Lower lobe of right lung (tissue), 2 donors: ENCODE data around the gene CLPTM1L. TPM values are rescaled to one million over a fixed set of nuclear protein-coding genes. Genes with fewer than 3 reads are reported as not detected.

ENCODE experiments used
- ATAC-seq, 2 donors: fragments of 200-7000 bp; cut with Tn5 transposase; one replicate each; pipeline ENCODE4 v1.9.1; 2020 to 2022; ENCODE audit warnings: mild to moderate bottlenecking in 2 of 2, moderate library complexity in 2 of 2
- DNase-seq: peaks from one replicate; pipeline ENCODE4 v3.0.0-alpha.2; 2020
- H3K27ac ChIP-seq: fragments of 200-600 bp; one replicate; pipeline ENCODE4 v1.8.0; 2022
- H3K27me3 ChIP-seq: fragments of 200-600 bp; one replicate; pipeline ENCODE4 v1.8.0; 2022; ENCODE audit warnings: low read depth
- H3K36me3 ChIP-seq: fragments of 200-600 bp; one replicate; pipeline ENCODE4 v1.8.0; 2022; ENCODE audit warnings: mild to moderate bottlenecking
- H3K4me1 ChIP-seq: fragments of 200-600 bp; one replicate; pipeline ENCODE4 v1.8.0; 2022
- H3K4me3 ChIP-seq: fragments of 200-600 bp; one replicate; pipeline ENCODE4 v1.8.0; 2022; ENCODE audit warnings: mild to moderate bottlenecking
- H3K9me3 ChIP-seq: fragments of 200-600 bp; one replicate; pipeline ENCODE4 v1.8.0; 2022
- intact Hi-C: fragments of 100-400 bp; cut with DNase I; formaldehyde crosslinking; loops from one replicate; pipeline ENCODE4 v1.11.0; 2022
- total RNA-seq: library from RNA; stranded (reverse); fragmentation: NEBNext Ultra II Directional; extraction: Animal tissue kit (Norgen Biotek cat#: 25700); gene quantifications from one replicate; pipeline ENCODE4 v1.2.1, GENCODE V29; 2021
- TF ChIP-seq, protein P1 (sequence below): fragments of 200-600 bp; IDR thresholded peaks from one replicate; pipeline ENCODE4 v1.8.0; 2022; ENCODE audit warnings: antibody characterized with exemption, mild to moderate bottlenecking
- donor health status: DM: no; HTN: yes; CAD: no; lungs with severe emphysema.

The CLPTM1L gene
- total RNA-seq, 1 donor from 2014 or later: 135 TPM

DNA sequence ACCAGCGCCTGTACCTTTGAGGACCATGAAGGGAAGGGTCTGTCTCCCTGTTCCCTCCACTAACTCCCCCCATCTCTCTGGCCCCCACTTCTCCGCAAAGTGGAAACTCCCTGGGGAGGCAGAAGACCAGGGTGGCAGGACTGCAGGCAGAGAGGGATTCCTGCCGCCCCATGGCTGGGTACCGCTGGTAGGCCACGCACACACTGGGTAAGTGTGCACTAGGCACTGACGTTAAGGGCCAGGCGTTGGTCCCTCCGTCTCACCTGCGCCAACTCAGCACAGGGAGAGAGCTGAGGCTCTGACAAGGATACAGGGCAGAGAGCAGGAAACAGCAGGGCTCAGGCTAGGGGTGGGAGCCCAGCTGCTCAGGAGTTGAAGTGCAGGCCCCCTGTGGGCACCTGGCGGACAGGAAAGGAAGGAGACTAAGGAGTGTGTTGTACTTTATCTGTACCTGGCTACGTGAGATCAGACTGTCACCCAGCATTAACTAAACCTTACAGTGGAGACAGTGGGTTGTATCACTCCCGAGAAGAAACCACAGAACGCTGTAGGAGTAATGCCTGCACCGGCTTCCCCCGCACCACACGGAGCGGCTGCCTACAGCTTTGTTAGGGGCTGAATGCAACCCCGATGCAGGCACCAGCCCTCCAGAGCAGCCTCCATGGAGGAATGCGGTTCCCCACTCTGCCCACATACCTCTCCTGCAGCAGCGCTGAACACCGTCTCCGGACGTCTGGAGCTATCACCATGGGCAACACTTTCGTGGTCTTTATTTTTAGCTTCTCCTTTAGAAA, 34.2 kb upstream of the CLPTM1L start:
- DNase-seq: no peak
- H3K27me3 ChIP-seq: peaks cover 5% of the 10 kb centered on the region

DNA sequence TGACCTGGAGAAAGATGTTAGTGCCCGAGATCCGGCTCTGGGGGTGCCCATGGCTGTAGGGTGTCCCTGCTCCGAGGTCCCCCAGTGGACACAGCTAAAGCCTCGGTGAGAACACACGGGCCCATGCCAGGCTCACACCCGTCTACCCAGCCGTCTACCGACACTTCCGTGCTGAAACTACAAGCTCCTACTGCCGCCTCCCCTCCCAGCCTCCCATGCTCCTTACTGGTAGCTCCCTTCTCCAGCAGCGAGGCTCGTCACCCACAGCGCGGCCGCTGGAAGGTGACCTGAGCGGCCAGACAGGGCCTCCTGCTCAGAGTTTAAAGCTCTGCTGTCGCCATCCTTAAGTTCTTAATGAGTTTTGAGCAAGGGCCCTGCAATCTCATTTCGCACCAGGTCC, 33.2 kb upstream of the CLPTM1L start:
- intact Hi-C loops: no loop called here
- Histone ChIP-seq H3K4me1 (peaks cover 11% of the 10 kb centered on the region), H3K9me3 (no peaks in the 10 kb centered on the region), H3K36me3 (no peaks in the 10 kb centered on the region), H3K27ac (no peak overlapping the region), H3K4me3 (no peak overlapping the region), H3K27me3 (peaks cover 5% of the 10 kb centered on the region)
- DNase-seq (no peak), ATAC-seq (no peak)
- TF ChIP-seq, protein P1, sequence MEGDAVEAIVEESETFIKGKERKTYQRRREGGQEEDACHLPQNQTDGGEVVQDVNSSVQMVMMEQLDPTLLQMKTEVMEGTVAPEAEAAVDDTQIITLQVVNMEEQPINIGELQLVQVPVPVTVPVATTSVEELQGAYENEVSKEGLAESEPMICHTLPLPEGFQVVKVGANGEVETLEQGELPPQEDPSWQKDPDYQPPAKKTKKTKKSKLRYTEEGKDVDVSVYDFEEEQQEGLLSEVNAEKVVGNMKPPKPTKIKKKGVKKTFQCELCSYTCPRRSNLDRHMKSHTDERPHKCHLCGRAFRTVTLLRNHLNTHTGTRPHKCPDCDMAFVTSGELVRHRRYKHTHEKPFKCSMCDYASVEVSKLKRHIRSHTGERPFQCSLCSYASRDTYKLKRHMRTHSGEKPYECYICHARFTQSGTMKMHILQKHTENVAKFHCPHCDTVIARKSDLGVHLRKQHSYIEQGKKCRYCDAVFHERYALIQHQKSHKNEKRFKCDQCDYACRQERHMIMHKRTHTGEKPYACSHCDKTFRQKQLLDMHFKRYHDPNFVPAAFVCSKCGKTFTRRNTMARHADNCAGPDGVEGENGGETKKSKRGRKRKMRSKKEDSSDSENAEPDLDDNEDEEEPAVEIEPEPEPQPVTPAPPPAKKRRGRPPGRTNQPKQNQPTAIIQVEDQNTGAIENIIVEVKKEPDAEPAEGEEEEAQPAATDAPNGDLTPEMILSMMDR: no peak

More for the DNA sequence above, 34.2 kb upstream of the CLPTM1L start:
- intact Hi-C loops: no loop called here
- H3K4me1 ChIP-seq: peaks cover 11% of the 10 kb centered on the region
- H3K4me3 ChIP-seq: no peak overlapping the region
- TF ChIP-seq, protein P1: no peak
- no peaks in the 10 kb centered on the region for H3K9me3 ChIP-seq
- no peak overlapping the region for H3K27ac ChIP-seq
- ATAC-seq: no peak
- H3K36me3 ChIP-seq: no peaks in the 10 kb centered on the region

DNA sequence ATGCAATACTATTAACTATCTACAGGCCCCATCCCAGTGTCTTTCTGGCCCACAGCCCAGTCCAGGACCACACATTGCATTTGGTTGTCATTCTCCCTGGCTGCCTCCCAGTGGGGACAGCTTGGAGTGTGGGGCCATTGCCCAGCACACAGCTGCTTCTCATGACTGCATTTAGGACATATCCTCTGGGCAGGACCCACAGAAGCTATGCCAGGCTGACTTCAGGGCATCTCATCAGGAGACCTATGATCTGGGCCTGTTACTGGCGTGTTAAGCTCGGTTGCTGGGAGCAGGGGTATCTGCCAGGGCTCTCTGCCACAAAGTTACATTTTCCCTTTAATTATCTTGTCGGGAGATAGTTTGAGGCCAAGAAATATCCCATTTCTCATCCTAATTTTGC, 32.1 kb upstream of the CLPTM1L start:
- Histone ChIP-seq H3K4me1 (peaks cover 11% of the 10 kb centered on the region), H3K27me3 (peaks cover 5% of the 10 kb centered on the region), H3K4me3 (no peak overlapping the region), H3K9me3 (no peaks in the 10 kb centered on the region), H3K27ac (no peak overlapping the region), H3K36me3 (no peaks in the 10 kb centered on the region)
- ATAC-seq (no peak), DNase-seq (no peak)
- intact Hi-C loops: no loop called here
- TF ChIP-seq, protein P1: no peak

DNA sequence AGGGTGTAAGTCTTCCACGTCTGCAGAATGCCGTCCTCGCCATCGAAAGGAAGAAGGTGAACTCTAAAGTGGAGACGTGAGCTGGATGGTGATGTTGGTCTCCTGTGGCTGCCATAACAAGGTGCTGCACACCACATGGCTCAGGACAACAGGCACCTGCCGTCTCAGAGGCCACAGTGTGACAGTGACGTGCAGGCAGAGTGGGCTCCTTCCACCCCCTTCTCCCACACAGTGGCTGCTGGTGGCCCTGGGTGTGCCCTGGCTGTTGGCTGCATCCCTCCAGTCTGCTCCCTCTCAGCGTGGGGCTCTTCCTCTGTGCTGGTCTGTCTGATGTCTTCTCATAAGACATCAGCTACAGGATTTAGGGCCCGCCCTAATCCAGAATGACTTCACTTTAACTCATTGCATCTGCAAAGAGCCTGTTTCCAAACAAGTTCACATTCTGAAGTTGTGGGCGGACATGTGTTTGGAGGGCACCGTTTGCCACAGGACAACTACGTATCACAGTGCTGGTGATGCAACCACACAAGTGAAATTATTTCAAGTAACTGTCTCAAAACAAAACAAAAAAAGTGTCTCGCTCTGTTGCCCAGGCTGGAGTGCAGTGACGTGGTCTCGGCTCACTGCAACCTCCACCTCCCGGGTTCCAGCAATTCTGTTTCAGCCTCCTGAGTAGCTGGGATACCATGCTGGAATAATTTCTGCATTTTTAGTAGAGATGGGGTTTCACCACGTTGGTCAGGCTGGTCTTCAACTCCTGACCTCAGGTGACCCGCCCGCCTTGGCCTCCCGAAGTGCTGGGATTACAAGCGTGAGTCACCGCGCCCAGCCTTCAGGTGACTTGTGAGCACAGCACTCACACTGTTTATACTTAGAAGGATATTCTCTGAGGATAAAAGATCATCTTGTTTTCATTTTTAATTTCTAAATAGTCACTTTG, 31.2 kb upstream of the CLPTM1L start:
- Histone ChIP-seq H3K27me3 (peaks cover 5% of the 10 kb centered on the region), H3K4me3 (no peak overlapping the region), H3K27ac (no peak overlapping the region), H3K4me1 (peaks cover 11% of the 10 kb centered on the region), H3K36me3 (no peaks in the 10 kb centered on the region), H3K9me3 (no peaks in the 10 kb centered on the region)
- TF ChIP-seq, protein P1: no peak
- intact Hi-C loops: no loop called here
- DNase-seq (no peak), ATAC-seq (no peak)

DNA sequence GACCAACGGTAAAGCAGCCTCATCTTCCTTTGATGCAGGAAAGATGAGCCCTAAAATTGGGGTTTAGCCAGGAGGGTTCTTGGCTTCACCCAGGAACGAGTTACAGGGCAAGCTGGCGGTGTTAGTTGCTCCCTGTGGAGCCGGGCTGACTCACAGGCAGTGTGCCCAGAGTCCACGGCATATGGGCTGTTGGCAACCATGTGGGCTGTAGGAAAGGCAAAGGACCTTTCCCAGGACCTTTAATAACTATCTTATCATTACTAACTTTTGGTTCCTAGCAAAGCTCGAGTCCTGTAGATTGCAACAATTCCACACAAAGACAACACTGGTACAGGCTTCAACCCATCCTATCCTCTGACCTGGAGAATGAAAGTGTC, 29.8 kb upstream of the CLPTM1L start:
- H3K4me1 ChIP-seq: no peaks in the 10 kb centered on the region
- no peaks in the 10 kb centered on the region for H3K9me3 ChIP-seq
- intact Hi-C loops: no loop called here
- TF ChIP-seq, protein P1: no peak
- ATAC-seq (no peak), DNase-seq (no peak)
- H3K27ac ChIP-seq: no peak overlapping the region
- no peaks in the 10 kb centered on the region for H3K36me3 ChIP-seq
- no peak overlapping the region for H3K4me3 ChIP-seq
- H3K27me3 ChIP-seq: peaks cover 5% of the 10 kb centered on the region
